Fibroblast of skin of back (primary cell): Measurements from ENCODE around the gene TRIB2.
A peak's percentile ranks its signal among the peaks of the same experiment; 100 is the strongest.

Experiments
- DNase-seq: peaks from one replicate; pipeline ENCODE4 v3.0.0-alpha.2; 2013

TRIB2 gene

GRCh38 chr2:12778811-12779579 is 62.3 kb downstream of the TRIB2 start:
- DNase-seq: no peak

GRCh38 chr2:12781329-12781728 is 64.6 kb downstream of the TRIB2 start:
- DNase-seq: no peak

- DNase-seq: peak; percentile 97
These were observed 71.4 kb downstream of the TRIB2 start for GRCh38 chr2:12787891-12788801.

- no peak for DNase-seq
These were observed 75.2 kb downstream of the TRIB2 start for GRCh38 chr2:12791906-12792305.
